HG02642 (cell line): ENCODE measurements around the gene NTSR2.

Experiments
- ATAC-seq: cut with Tn5 transposase; IDR thresholded peaks from one replicate; pipeline ENCODE4 v1.9.1; 2021; ENCODE audit warnings: mild to moderate bottlenecking; ENCODE audit not compliant: unreplicated experiment, poor library complexity

Gene NTSR2

DNA sequence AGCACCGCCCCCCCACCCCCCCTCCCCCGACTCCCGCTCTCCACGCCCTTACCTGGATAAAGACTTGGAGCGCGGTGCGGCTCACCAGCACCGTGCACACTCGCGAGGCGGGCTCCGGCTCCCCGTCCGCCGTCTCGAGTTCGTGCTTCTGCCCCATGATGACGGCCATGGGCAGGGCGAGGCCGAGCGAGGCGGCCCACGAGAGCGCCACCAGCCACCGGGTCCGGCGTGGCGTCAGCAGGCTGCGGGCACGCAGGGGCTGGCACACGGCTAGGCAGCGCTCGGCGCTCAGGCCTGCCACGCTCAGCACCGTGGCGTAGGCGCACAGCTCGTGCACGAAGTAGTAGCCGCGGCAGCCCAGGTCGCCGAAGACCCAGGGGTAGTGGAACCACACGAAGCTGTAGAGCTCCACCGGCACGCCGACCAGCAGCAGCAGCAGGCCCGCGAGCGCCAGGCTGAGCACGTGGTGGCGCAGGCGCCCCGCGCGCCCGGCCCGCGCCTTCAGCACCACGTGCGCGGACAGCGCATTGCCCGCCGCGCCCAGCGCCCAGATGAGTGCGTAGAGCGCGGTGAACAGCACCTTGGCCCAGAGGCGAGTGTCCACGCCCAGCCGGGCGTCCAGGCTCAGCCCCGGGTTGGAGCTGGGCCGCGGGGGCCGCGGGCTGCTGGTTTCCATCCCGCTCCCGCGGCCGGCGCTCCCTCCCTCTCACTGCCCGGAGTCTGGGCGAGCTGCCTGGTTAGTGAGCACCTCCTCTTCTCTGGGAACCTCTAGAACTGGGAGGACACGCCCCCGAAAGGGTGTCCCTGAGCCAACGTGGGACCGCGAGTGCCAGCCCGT, at the start of gene NTSR2:
NTSR2 (minus strand) TSS at position 742 of the 838 bp plus-strand sequence; CDS start at position 676, 66 bp downstream.
- ATAC-seq, result no peak

DNA sequence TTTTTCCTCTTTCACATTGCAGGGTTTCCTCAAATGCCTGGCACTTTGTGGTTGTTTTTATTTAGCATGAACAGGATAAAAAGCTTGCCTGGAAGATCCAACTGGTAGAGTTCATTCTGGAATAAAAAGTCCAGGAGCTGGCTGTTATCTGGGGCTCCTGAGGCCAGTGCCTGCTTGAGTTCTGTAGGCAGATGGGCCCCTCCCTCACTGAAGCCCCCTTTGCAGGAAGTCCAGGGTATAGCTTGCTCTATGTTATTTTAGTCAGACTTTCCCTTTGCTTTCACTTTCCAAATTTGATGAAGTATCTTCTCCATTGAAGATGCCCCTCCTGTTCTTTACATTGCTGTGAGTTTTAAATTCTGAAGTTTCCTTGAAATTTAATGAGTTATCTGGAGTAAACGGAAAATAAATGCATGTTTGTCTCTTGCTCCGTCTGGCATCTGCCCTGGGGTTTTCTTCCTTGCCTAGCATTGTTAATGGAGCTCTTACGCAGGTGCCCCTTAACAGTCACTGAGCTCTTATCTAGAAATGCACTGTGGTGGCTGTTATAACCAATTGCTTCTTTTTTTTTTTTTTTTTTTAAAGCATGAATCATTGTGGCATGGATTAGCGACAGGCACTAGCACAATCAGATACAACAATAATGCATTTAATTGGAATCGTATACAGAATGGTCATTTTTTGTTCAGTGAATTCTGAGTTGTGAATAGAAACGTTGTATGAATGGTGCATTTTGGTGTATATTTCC, 49.4 kb upstream of the NTSR2 start:
- no peak for ATAC-seq

GRCh38 chr2:11718606-11719005, 48.6 kb upstream of the NTSR2 start:
- ATAC-seq, result no peak

GRCh38 chr2:11717623-11718022, 47.6 kb upstream of the NTSR2 start:
- ATAC-seq, result no peak

GRCh38 chr2:11716689-11717321, 46.8 kb upstream of the NTSR2 start:
- ATAC-seq, result no peak

GRCh38 chr2:11715987-11716652, 46.1 kb upstream of the NTSR2 start:
- no peak for ATAC-seq

DNA sequence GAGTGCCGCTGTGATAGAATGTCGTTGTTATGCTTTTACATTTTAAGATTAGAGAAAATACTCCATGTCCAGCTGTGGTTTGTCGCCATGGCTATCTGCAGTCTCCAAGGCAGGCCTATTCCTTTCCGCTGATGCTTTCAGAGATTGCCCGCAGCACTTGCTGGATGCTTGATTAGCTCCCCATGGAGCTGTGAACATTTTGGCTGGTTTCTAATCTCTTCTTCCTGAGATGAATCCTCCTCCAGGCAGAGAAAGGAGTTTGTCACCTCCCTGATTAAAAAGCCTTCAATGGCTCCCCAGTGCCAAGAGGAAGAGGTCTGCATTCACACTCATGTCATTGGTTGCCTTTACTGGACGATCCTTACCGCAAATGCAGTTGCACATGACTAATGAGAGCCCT, 43.8 kb upstream of the NTSR2 start:
- ATAC-seq, result no peak

DNA sequence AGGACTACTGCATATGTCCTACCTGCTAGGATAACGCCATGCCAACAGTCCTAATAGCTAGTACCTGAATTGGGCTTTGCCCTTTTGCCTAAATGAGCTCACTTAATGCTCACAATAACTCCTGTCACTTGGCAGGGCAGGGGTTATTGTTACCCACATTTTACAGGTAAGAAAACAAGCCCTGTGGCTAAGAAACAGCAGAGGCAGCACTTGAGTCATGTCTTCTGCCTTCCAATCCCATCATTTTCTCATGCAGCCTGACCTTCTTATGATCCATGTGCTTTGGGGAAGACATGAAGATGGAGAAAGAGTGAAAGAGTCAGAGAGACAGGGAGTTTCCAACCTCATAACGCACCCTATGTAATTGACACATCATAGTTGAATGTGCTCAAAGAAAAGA, 42.9 kb upstream of the NTSR2 start:
- ATAC-seq, result no peak

GRCh38 chr2:11711751-11712150, 41.8 kb upstream of the NTSR2 start:
- ATAC-seq, result no peak

DNA sequence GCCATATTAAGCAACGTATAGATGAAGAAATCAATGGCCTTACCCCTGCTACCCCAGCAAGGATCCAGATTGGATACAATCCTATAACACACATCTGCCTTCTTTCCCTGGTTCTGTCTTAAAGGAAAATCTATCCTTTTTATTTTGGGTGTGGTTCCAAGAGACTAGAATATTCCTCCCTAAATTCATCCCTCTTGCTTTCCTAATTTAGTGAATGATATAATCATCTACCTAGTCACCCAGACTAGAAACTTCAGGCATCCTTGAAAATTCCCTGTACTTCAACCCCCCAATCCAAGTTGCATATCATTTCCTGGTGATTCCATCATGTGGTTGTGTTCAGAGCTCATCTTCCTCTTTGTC, 41.3 kb upstream of the NTSR2 start:
- no peak for ATAC-seq

GRCh38 chr2:11710632-11711353, 40.8 kb upstream of the NTSR2 start:
- no peak for ATAC-seq

GRCh38 chr2:11710210-11710609, 40.2 kb upstream of the NTSR2 start:
- no peak for ATAC-seq

GRCh38 chr2:11709293-11709692, 39.3 kb upstream of the NTSR2 start:
- ATAC-seq, result no peak

DNA sequence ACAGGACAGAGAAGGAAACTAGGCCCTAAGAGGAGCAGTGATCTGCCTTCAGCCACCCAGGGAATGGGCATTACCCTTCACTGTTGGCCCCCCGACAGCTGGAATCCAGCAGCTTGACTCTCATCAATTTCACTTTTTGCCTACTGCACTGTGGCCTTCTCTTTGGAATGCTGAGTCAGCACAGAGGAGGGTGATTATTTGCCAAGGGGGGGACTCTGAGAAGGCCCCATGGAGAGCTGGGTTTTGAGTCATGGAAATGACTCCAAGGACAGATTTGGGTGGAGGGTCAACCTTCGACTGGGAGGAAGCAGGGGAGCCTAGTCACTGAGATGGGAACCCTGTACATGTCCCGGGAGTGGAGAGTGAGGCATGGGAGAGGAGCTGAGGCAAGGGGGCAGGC, 38.1 kb upstream of the NTSR2 start:
- no peak for ATAC-seq

DNA sequence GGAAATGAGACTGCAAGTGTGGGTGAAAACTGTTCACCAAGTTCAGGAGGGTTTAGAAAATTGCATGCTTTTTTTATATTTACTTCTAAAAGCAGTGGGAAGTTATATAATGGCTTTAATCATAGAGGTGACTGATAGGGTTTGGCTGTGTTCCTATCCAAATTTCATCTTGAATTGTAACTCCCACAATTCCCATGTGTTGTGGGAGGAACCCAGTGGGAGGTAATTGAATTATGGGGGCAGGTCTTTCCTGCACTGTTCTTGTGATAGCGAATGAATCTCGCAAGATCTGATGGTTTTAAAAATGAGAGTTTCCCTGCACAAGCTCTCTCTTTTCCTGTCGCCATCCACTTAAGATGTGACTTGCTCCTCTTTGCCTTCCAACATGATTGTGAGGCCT, 35.7 kb upstream of the NTSR2 start:
- no peak for ATAC-seq

- ATAC-seq, result no peak
Measured at GRCh38 chr2:11705063-11705462, 35.1 kb upstream of the NTSR2 start.

DNA sequence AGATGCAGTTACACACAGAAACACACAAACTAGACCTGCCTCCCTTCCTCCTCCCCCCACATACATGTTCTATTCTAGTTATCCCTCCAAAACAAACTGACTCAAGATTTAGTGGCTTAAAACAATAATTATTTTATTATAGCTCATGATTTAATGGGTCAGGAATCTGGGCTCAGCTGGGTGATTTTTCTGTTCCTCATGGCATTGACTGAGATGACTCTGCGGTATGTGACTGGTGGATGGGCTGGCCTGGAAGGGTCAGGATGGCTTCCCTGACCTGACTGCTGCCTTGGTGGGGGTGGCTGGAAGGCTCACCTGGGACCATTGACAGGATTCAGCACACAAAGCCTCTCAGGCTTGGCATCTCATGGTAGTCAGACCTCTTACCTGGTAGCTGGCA, 33.7 kb upstream of the NTSR2 start:
- no peak for ATAC-seq

DNA sequence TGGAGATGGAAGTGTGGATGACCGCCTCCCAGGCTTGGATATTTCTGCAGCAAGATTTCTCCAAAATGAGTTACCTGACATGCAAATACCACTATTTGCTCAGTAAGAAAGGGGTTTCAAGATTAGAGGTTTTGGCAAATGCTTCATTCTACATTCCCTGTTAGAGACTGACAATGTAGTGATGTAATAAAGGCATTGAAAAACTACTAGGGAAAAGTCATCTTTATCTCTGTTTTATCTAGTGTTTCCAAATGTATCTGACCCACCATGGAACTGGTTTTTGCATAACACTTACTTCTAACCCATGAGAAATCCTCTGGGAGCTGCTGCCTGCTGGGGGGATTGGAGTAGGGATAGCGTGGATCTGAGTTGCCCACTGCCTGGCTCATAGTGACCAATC, 33.0 kb upstream of the NTSR2 start:
- ATAC-seq, result no peak

DNA sequence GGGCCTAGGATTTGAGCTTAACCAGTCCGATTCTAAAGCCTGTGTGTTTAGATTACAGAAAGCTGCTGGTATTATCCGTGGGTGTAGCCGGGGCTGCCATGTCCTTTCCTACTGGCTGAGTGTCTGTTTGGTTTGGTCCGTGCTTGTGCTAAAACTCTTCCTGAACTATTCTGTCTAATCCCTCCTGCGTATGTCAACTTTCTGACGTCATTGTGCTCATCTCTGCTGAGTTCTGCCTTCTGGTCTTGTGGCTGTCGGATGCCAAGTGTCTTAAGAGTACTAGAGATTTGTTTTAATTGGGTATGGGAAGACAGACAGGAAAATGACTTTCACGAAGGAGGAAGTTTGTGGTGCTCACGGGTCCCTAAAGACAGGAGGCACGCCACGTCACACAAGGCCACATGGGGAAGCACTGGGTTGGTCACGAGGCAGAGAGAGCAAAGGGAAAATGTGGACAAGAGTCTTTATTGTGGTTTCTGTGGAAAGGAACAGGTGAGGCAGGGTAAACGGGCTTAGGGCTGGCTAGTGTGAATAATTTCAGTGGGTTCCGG, 31.8 kb upstream of the NTSR2 start:
- ATAC-seq, result no peak

GRCh38 chr2:11701206-11701605, 31.2 kb upstream of the NTSR2 start:
- no peak for ATAC-seq
